Kidney tubule cell (primary cell): ENCODE measurements around the gene SKA1.
"Not testable (repeated sequence)": the region's sequence is repeated elsewhere in the genome, so short reads cannot be mapped to it uniquely, and the experiment has no call there.

Source experiments
- DNase-seq: peaks from one replicate; pipeline ENCODE4 v3.0.0-alpha.2; 2018; ENCODE audit warnings: low spot score

Gene SKA1

DNA sequence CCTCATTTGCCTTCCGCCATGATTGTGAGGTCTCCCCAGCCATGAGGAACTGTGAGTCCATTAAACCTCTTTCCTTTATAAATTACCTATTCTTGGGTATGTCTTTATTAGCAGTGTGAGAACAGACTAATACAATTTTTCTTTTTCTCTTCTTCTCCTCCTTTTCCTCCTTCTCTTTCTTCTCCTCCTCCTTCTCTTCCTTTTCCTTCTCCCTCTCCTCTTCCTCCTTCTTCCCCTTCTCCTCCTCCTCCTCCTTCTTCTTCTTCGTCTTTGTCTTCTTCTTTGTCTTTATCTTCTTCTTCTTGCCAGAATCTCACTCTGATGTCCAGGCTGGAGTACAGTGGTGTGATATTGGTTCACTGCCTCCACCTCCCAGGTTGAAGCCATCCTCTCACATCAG, 20.2 kb downstream of the SKA1 start:
- no peak for DNase-seq

DNA sequence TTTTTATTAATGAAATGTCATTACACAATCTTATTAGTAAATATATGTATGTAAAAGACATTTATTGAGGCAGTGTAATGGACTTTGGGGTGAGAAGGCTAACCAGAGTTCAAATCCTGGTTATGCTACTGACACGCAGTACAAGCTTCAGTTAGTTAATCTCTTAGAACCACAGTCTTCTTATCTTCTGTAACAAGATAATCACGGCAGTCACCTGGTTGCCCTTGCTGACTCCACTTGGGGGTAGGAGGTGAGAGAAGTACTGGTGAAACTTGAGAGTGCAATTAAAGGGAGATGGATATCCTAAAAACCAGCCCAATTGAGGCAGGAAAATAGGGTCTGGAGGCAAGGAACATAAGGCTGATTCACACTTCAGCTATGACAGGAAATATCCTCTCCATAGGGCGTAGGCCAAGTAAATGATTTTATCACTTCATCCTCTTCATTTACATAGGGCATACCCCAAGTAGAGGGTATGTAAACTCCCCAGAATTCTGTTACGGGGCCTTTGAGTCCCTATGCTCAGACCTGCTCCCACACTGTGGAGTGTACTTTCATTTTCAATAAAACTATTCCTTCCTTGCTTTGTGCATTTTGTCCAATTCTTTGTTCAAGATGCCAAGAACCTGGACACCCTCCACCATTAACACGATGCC, 21.3 kb downstream of the SKA1 start:
- no peak for DNase-seq

- DNase-seq = no peak
Observed at GRCh38 chr18:50397023-50397422, 22.2 kb downstream of the SKA1 start.

- no peak for DNase-seq
Observed at GRCh38 chr18:50398099-50398498, 23.3 kb downstream of the SKA1 start.

- no peak for DNase-seq
Observed at GRCh38 chr18:50398947-50399346, 24.1 kb downstream of the SKA1 start.

DNA sequence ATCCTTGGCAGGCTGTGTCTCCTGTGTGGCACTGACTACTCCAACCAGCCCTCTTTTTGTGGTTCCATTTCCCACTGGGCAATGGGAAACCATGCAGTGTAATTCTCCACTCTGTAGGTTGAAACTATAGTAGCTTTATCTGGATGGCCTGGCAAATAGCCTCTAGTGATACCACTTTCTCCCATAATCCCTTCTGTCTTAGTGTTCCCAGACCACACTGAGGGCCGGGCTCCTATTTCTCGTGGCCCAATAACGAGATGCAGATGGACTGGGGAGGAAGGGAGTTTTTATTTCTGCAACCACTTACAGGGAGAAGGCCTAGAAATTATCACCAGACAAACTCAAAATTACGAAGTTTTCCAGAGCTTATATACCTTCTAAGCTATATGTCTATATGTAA, 24.7 kb downstream of the SKA1 start:
- no peak for DNase-seq

- not testable (repeated sequence) for DNase-seq
Observed at GRCh38 chr18:50400438-50400837, 25.6 kb downstream of the SKA1 start.

- DNase-seq = no peak
Observed at GRCh38 chr18:50401295-50401694, 26.4 kb downstream of the SKA1 start.

DNA sequence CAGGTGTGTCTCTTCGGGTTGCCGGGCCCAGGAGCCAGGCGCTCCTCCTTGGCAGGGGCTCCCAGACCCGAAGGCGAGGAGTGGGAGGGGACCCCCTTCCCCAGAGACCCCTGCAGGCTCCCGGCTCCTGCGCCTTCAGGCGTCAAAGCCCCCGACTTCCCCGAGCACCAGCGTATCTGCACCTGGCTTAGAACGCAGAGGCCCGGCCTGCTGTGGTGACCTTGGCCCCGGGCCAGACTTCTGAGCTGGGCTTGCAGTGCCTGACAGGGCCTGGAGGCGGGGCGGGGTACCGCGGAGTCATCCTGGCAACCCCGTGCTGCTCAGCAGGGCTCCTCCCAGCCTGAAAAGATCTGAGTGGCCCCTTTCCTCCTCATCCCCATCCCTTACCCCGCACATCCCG, 27.0 kb downstream of the SKA1 start:
- DNase-seq = peak; percentile 65

DNA sequence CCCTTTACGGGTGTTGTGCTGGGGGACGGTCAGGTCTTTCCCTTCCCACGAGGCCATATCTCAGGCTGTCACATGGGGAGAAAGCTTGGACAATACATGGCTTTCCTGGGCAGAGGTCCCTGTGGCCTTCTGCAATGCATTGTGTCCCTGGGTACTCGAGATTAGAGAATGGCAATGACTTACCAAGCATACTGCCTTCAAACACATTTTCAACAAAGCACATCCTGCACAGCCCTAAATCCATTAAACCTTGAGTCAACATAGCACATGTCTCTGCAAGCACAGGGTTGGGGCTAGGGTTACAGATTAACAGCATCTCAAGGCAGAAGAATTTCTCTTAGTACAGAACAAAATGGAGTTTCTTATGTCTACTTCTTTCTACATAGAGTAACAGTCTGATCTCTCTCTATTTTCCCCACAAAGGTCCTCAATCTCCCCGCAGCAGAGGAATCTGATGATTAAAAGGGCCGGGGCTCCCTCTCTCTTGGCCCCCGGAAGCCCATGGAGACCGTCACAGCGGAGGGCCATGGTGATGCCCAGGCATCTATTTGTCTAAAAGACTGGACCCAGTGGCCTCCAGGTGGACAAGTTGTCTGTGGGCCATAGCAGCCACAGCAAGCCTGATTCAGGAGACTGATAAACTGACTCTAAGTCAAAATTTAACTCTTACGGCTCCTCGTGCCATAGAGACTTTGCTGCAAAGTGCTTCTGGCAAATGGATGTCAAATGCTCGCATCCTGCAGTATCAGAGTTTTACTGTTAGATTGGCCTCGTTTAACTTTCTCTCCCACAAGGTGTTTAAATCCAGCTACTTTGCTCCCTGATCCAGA, 30.1 kb downstream of the SKA1 start:
- DNase-seq = peak; percentile 23

- DNase-seq = no peak
Observed at GRCh38 chr18:50405582-50406271, 30.9 kb downstream of the SKA1 start.

- DNase-seq = no peak
Observed at GRCh38 chr18:50409236-50409635, 34.4 kb downstream of the SKA1 start.

DNA sequence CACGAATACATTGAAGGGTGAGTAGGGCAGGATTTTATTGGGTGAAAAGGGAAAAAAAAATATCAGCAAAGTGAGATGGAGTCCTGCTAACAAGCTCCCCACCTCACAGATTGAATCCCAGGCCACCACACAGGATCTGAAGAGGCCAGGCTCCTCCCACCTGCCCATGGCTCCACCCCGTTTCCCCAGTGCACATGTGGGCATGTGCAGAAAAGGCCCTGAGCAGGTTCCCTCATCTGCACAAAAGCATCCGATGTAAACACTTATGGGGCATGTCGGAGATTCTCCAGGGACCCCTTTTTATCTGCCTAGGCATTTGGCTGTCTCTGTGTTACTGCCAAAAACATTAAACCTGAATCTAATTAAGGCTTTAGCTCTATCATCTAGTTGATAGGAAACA, 35.2 kb downstream of the SKA1 start:
- DNase-seq = no peak

DNA sequence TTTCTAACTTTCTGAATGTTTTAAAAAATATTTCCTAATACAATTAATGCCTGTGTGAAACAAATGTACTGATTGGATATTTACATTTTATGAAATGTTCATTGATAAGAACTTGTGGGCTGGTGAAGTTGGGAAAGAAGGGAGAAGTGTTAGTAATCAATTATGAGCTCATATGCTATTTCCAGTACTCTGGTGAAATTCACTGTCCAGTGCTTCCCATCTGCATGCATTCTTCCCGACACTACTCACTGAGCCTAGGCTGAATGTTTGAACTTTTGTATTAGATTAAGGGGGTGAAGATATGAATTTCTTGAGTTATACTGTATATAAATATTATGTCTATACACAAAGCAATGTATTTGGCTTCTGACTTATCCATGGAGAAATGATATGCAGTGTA, 36.0 kb downstream of the SKA1 start:
- DNase-seq = peak; percentile 53

DNA sequence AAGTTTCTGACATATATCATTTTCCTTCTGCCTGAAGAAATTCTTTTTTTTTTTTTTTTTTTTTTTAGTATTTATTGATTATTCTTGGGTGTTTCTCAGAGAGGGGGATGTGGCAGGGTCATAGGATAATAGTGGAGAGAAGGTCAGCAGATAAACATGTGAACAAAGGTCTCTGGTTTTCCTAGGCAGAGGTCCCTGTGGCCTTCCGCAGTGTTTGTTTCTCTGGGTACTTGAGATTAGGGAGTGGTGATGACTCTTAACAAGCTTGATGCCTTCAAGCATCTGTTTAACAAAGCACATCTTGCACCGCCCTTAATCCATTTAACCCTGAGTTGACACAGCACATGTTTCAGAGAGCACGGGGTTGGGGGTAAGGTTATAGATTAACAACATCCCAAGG, 42.0 kb downstream of the SKA1 start:
- not testable (repeated sequence) for DNase-seq

DNA sequence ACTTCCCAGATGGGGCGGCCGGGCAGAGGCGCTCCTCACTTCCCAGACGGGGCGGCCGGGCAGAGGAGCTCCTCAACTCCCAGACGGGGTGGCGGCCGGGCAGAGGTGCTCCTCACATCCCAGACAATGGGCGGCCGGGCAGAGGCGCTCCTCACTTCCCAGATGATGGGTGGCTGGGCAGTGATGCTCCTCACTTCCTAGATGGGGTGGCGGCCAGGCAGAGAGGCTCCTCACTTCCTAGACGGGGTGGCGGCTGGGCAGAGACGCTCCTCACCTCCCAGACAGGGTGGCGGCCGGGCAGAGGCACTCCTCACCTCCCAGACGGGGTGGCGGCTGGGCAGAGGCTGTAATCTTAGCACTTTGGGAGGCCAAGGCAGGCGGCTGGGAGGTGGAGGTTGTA, 42.9 kb downstream of the SKA1 start:
- DNase-seq = not testable (repeated sequence)

GRCh38 chr18:50418650-50419049, 43.8 kb downstream of the SKA1 start:
- DNase-seq = no peak

GRCh38 chr18:50422286-50422898, 47.5 kb downstream of the SKA1 start:
- no peak for DNase-seq

- DNase-seq = peak; percentile 52
Observed at GRCh38 chr18:50424877-50425690, 50.2 kb downstream of the SKA1 start.

DNA sequence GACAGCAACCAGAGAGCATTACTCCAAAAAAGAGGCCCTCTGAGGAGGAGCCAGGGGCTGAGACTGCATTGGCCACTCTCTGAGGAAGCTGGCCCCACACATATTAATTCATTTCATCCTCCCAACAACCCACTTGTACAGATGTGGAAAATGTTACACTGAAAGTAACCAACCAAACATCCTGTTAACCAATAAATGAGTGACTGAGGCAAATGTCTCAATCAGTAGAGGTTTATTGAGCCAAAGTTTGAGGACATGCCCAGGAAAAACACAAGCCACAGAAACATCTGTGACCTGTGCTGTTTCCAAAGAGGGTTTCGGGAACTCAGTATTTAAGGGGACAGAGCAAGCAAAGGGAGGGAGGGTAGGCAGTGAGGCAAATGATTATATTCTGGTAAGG, 53.0 kb downstream of the SKA1 start:
- no peak for DNase-seq

- DNase-seq = no peak
Observed at GRCh38 chr18:50428531-50429206, 53.8 kb downstream of the SKA1 start.
